HEK293 (cell line): ENCODE data around the gene LIN7A.

ENCODE experiments used
- CTCF ChIA-PET: fragments of 350-600 bp; formaldehyde crosslinking; extraction: SDS; loops from one replicate; lab custom pipeline; 2021; ENCODE audit warnings: antibody characterized with exemption; lab: Yijun Ruan, JAX
- POLR2A ChIA-PET: fragments of 300-600 bp; formaldehyde crosslinking; extraction: SDS; loops from one replicate; lab custom pipeline; 2020; ENCODE audit warnings: antibody characterized with exemption, inconsistent platforms; lab: Yijun Ruan, JAX
- H3K27ac ChIP-seq: fragments of 200-500 bp; sonication (Bioruptor generic); 2 replicates; pipeline ENCODE4 v1.5.1; 2014; ENCODE audit warnings: low read depth, low read length, control low read depth, inconsistent platforms; ENCODE audit errors: extremely low read depth
- H3K36me3 ChIP-seq, 2 experiments: fragments of 200-500 bp in 1 of 2; sonication (Bioruptor generic) in 1 of 2; 1 replicate in 1 of 2; 2 replicates in 1 of 2; pipeline ENCODE4 v1.5.1; 2014 to 2017; ENCODE audit warnings: inconsistent platforms in 2 of 2, low read length in 2 of 2; ENCODE audit not compliant: control insufficient read depth in 2 of 2, insufficient read depth in 1 of 2
- H3K4me1 ChIP-seq: fragments of 200-500 bp; sonication (Bioruptor generic); 2 replicates; pipeline ENCODE4 v1.5.1; 2014; ENCODE audit warnings: mild to moderate bottlenecking, low read length, inconsistent platforms; ENCODE audit not compliant: control insufficient read depth, insufficient read depth
- H3K4me3 ChIP-seq: 2 replicates; pipeline ENCODE4 v1.5.1; 2011; ENCODE audit warnings: low read depth, mild to moderate bottlenecking, control low read depth, low read length, moderate library complexity
- H3K9me3 ChIP-seq: fragments of 200-500 bp; sonication (Bioruptor generic); 2 replicates; pipeline ENCODE4 v1.5.1; 2014; ENCODE audit warnings: low read depth, low read length, inconsistent platforms; ENCODE audit not compliant: control insufficient read depth, insufficient read depth
- GLIS2 ChIP-seq: fragments of 450-650 bp; formaldehyde crosslinking; IDR thresholded peaks from 2 replicates; pipeline ENCODE4 v1.5.1; 2016; ENCODE audit warnings: missing biosample characterization, missing genetic modification characterization
- HOXC10 ChIP-seq: sonication (generic); formaldehyde crosslinking; IDR thresholded peaks from 2 replicates; pipeline ENCODE4 v1.8.1; 2023; ENCODE audit warnings: mild to moderate bottlenecking, missing genetic modification reagents
- IKZF3 ChIP-seq: fragments of 450-650 bp; IDR thresholded peaks from 2 replicates; pipeline ENCODE4 v1.5.0; 2018; ENCODE audit warnings: missing biosample characterization, mild to moderate bottlenecking, missing genetic modification characterization, moderate library complexity
- MYNN ChIP-seq: fragments of 450-650 bp; formaldehyde crosslinking; IDR thresholded peaks from 2 replicates; pipeline ENCODE4 v1.5.1; 2016; ENCODE audit warnings: missing biosample characterization, missing genetic modification characterization, borderline replicate concordance
- MZF1 ChIP-seq: fragments of 450-650 bp; formaldehyde crosslinking; IDR thresholded peaks from 2 replicates; pipeline ENCODE4 v1.5.1; 2017; ENCODE audit warnings: missing biosample characterization, missing genetic modification characterization, borderline replicate concordance
- SP3 ChIP-seq: fragments of 450-650 bp; formaldehyde crosslinking; IDR thresholded peaks from 2 replicates; pipeline ENCODE4 v1.5.1; 2016; ENCODE audit warnings: missing biosample characterization, missing genetic modification characterization
- SP7 ChIP-seq: fragments of 450-650 bp; formaldehyde crosslinking; IDR thresholded peaks from 2 replicates; pipeline ENCODE4 v1.5.1; 2016; ENCODE audit warnings: missing biosample characterization, missing genetic modification characterization
- TCF7L2 ChIP-seq: IDR thresholded peaks from 2 replicates; pipeline ENCODE4 v1.6.1; 2011; ENCODE audit warnings: low read depth, mild to moderate bottlenecking, inconsistent platforms, low read length, moderate library complexity, borderline replicate concordance
- ZBTB17 ChIP-seq: fragments of 450-650 bp; formaldehyde crosslinking; IDR thresholded peaks from 2 replicates; pipeline ENCODE4 v1.5.1; 2016; ENCODE audit warnings: missing biosample characterization, missing genetic modification characterization
- ZBTB21 ChIP-seq: fragments of 450-650 bp; formaldehyde crosslinking; IDR thresholded peaks from 2 replicates; pipeline ENCODE4 v1.5.1; 2017; ENCODE audit warnings: missing biosample characterization, missing genetic modification characterization
- ZFP3 ChIP-seq: fragments of 450-650 bp; formaldehyde crosslinking; IDR thresholded peaks from 2 replicates; pipeline ENCODE4 v1.5.1; 2016; ENCODE audit warnings: low read depth, missing biosample characterization, missing genetic modification characterization
- ZFP41 ChIP-seq: fragments of 450-650 bp; formaldehyde crosslinking; IDR thresholded peaks from 2 replicates; pipeline ENCODE4 v1.5.1; 2016; ENCODE audit warnings: missing biosample characterization, missing genetic modification characterization, borderline replicate concordance
- ZNF132 ChIP-seq: fragments of 450-650 bp; formaldehyde crosslinking; IDR thresholded peaks from 2 replicates; pipeline ENCODE4 v1.5.1; 2017; ENCODE audit warnings: missing biosample characterization, missing genetic modification characterization, borderline replicate concordance
- ZNF133 ChIP-seq: fragments of 450-650 bp; formaldehyde crosslinking; IDR thresholded peaks from 2 replicates; pipeline ENCODE4 v1.5.1; 2016; ENCODE audit warnings: missing biosample characterization, missing genetic modification characterization
- ZNF146 ChIP-seq: fragments of 450-650 bp; formaldehyde crosslinking; IDR thresholded peaks from 2 replicates; pipeline ENCODE4 v1.5.1; 2016; ENCODE audit warnings: missing biosample characterization, missing genetic modification characterization
- ZNF26 ChIP-seq: fragments of 450-650 bp; formaldehyde crosslinking; IDR thresholded peaks from 2 replicates; pipeline ENCODE4 v1.5.1; 2016; ENCODE audit warnings: missing biosample characterization, missing genetic modification characterization
- ZNF292 ChIP-seq: fragments of 450-650 bp; formaldehyde crosslinking; IDR thresholded peaks from 2 replicates; pipeline ENCODE4 v1.5.1; 2016; ENCODE audit warnings: low read depth, missing biosample characterization, missing genetic modification characterization, borderline replicate concordance
- ZNF398 ChIP-seq: fragments of 450-650 bp; formaldehyde crosslinking; IDR thresholded peaks from 2 replicates; pipeline ENCODE4 v1.5.1; 2017; ENCODE audit warnings: missing biosample characterization, missing genetic modification characterization
- ZNF423 ChIP-seq: fragments of 450-650 bp; formaldehyde crosslinking; IDR thresholded peaks from 2 replicates; pipeline ENCODE4 v1.5.1; 2016; ENCODE audit warnings: missing biosample characterization, missing genetic modification characterization
- ZNF560 ChIP-seq: fragments of 450-650 bp; formaldehyde crosslinking; IDR thresholded peaks from 2 replicates; pipeline ENCODE4 v1.5.1; 2017; ENCODE audit warnings: missing biosample characterization, missing genetic modification characterization, borderline replicate concordance
- ZNF660 ChIP-seq: fragments of 450-650 bp; IDR thresholded peaks from 2 replicates; pipeline ENCODE4 v1.5.1; 2018; ENCODE audit warnings: missing biosample characterization, mild to moderate bottlenecking, missing genetic modification characterization
- ZNF843 ChIP-seq: fragments of 450-650 bp; formaldehyde crosslinking; IDR thresholded peaks from 2 replicates; pipeline ENCODE4 v1.5.1; 2016; ENCODE audit warnings: missing biosample characterization, missing genetic modification characterization
- ZSCAN16 ChIP-seq: fragments of 450-650 bp; formaldehyde crosslinking; IDR thresholded peaks from 2 replicates; pipeline ENCODE4 v1.5.1; 2016; ENCODE audit warnings: missing biosample characterization, missing genetic modification characterization
- TF ChIP-seq, protein P1 (sequence below): IDR thresholded peaks from 2 replicates; pipeline ENCODE4 v1.6.1; 2011; ENCODE audit warnings: mild to moderate bottlenecking, low read depth, low read length, borderline replicate concordance

Gene LIN7A

GRCh38 chr12:80818878-80819277 is 118.9 kb downstream of the LIN7A start:
- no peak overlapping the region for H3K27ac ChIP-seq
- H3K4me3 ChIP-seq, result no peak overlapping the region
- POLR2A ChIA-PET, result no interaction called here
- no peaks in the 10 kb centered on the region for H3K9me3 ChIP-seq
- no peaks in the 10 kb centered on the region for H3K4me1 ChIP-seq
- CTCF ChIA-PET, result interaction anchor here (1.4 kb wide), 1 partner anchor 18 kb away, joined by 4 read pairs; no protein-coding TSS in a partner anchor
- no peaks in the 10 kb centered on the region for H3K36me3 ChIP-seq
- TF ChIP-seq, protein P1, sequence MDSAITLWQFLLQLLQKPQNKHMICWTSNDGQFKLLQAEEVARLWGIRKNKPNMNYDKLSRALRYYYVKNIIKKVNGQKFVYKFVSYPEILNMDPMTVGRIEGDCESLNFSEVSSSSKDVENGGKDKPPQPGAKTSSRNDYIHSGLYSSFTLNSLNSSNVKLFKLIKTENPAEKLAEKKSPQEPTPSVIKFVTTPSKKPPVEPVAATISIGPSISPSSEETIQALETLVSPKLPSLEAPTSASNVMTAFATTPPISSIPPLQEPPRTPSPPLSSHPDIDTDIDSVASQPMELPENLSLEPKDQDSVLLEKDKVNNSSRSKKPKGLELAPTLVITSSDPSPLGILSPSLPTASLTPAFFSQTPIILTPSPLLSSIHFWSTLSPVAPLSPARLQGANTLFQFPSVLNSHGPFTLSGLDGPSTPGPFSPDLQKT, result no peak
- TF ChIP-seq ZNF843 (tag by site-specific recombination), result no peak
- TF ChIP-seq ZNF292 (tag by site-specific recombination), result no peak
- no peak for TF ChIP-seq ZSCAN16
- TF ChIP-seq ZNF423 (tag by site-specific recombination), result no peak
- TF ChIP-seq ZBTB17 (tag by site-specific recombination), result no peak
- no peak for TF ChIP-seq SP7 (tag by site-specific recombination)
- no peak for TF ChIP-seq TCF7L2
- no peak for TF ChIP-seq MYNN (tag by site-specific recombination)
- no peak for TF ChIP-seq ZBTB21
- TF ChIP-seq GLIS2 (tag by site-specific recombination), result no peak
- no peak for TF ChIP-seq ZNF26 (tag by site-specific recombination)
- TF ChIP-seq HOXC10, result no peak
- no peak for TF ChIP-seq ZNF146 (tag by site-specific recombination)
- TF ChIP-seq MZF1 (tag by site-specific recombination), result no peak
- TF ChIP-seq ZNF660 (tag by site-specific recombination), result no peak

DNA sequence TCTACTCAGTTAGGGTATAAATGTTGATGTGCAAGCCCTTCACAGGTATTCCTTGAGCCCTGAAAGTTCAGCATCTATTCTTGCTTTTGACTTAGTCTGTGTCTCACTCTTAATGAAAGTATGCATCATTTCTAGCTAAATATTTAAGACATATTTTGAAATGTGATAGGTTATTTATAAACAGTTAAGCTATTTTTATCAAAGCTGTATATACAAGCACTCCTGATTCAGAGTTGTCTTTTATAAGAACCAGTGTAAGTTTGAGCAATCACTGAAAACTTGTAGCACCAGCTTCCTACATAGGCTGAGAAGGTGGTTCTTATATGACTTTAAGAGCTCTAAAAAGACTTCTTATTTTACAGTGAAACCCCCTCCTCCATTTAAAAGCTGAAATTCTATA is 122.4 kb downstream of the LIN7A start:
- CTCF ChIA-PET, result interaction anchor here (0.5 to 0.9 kb wide), 3 partner anchors 22 to 589 kb away, joined by 3 read pairs; no protein-coding TSS in a partner anchor
- H3K36me3 ChIP-seq, result peaks cover 0 to 4% of the 10 kb centered on the region in 2 experiments; a peak in 1 of 3 replicates
- no peak overlapping the region for H3K4me3 ChIP-seq
- H3K9me3 ChIP-seq, result no peaks in the 10 kb centered on the region
- no peaks in the 10 kb centered on the region for H3K4me1 ChIP-seq
- POLR2A ChIA-PET, result no interaction called here
- TF ChIP-seq ZNF560 (tag by site-specific recombination) (no peak), SP3 (no peak), ZFP3 (tag by site-specific recombination) (no peak), IKZF3 (tag by site-specific recombination) (no peak), ZBTB17 (tag by site-specific recombination) (no peak), ZNF132 (tag by site-specific recombination) (no peak), ZNF133 (tag by site-specific recombination) (no peak), ZFP41 (tag by site-specific recombination) (no peak), ZNF398 (tag by site-specific recombination) (no peak)
- no peak overlapping the region for H3K27ac ChIP-seq
